T follicular helper cell (primary cell): Measurements from ENCODE around the gene DOC2A.
A peak's percentile ranks its signal among the peaks of the same experiment; 100 is the strongest.

Source experiments
- DNase-seq: peaks from one replicate; pipeline ENCODE4 v3.0.0-alpha.2; 2020; ENCODE audit warnings: low read depth

The DOC2A gene

DNA sequence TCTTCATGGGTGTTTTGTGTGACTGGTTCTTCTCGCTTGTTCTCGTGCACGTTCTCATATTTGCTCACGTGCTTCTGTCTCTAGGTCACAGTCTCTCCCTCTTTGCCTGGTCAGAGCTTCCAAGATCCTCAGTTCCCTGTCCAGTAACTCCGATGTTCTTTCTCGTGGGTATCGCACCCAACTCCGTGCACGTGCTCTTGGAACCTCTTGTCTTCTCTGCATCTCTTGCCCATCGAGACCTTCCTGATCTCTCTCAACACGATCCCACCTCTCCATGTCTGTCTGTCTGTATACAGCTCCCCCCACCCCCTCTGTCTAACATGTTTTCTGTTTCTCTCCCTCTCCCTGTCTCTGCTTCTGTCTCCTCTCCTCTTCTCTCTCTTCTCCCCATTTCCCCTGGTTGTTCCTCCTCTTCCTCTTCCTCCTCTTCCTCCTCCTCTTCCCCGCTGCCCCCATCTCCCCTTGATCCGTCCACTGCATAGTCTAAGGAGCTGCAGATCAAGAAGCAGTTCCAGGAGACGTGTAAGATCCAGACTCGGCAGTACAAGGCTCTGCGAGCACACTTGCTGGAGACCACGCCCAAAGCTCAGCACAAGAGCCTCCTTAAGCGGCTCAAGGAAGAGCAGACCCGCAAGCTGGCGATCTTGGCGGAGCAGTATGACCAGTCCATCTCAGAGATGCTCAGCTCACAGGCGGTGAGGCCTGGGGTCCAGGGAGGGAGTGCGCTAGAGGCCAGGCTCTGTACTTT, 21.5 kb downstream of the DOC2A start:
- no peak for DNase-seq

DNA sequence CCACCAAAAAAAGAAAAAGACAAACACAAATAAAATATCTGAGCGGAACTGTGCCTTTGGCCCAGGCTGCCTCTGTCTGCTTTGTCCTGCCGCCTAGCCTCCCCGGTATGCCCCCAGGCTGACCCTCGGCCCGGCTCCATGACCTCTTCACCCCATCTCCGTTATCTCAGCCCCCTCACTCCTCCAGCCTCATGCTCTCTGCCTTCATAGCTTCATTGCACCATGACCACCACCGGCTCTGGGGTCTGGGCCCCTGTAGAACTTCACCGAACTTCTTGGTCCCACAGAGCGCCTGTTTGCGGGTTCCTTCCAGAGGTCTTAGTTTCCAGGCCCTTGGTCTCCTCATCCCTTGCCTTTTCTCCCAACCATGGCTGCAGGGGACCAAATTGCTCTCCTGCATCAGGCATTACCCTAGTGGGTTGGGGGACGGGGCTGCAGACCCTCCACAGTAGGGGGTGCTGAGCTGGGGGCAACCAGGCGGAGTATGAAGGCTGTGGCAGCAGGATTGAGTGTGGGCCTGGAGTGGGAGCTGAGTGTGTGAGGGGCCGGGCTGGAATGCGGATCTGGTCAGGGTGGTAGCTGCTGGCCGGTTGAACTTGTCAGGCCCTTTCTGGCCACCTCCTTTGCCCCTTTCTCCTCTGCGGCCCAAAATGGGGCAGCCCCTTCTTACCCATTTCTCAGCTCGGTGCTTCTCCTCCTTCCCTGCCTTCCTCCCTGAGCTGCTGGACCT, 22.3 kb downstream of the DOC2A start:
- DNase-seq, result no peak

DNA sequence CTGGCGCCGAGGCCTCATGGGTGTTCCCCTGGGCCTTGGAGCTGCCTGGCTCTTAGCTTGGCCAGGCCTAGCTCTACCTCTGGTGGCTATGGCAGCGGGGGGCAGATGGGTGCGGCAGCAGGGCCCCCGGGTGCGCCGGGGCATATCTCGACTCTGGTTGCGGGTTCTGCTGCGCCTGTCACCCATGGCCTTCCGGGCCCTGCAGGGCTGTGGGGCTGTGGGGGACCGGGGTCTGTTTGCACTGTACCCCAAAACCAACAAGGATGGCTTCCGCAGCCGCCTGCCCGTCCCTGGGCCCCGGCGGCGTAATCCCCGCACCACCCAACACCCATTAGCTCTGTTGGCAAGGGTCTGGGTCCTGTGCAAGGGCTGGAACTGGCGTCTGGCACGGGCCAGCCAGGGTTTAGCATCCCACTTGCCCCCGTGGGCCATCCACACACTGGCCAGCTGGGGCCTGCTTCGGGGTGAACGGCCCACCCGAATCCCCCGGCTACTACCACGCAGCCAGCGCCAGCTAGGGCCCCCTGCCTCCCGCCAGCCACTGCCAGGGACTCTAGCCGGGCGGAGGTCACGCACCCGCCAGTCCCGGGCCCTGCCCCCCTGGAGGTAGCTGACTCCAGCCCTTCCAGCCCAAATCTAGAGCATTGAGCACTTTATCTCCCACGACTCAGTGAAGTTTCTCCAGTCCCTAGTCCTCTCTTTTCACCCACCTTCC, 23.3 kb downstream of the DOC2A start:
- no peak for DNase-seq

DNA sequence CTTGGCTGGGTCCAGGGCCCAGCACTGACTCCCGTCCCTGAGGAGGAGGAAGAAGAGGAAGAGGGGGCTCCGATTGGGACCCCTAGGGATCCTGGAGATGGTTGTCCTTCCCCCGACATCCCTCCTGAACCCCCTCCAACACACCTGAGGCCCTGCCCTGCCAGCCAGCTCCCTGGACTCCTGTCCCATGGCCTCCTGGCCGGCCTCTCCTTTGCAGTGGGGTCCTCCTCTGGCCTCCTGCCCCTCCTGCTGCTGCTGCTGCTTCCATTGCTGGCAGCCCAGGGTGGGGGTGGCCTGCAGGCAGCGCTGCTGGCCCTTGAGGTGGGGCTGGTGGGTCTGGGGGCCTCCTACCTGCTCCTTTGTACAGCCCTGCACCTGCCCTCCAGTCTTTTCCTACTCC, 23.9 kb downstream of the DOC2A start:
- no peak for DNase-seq

DNA sequence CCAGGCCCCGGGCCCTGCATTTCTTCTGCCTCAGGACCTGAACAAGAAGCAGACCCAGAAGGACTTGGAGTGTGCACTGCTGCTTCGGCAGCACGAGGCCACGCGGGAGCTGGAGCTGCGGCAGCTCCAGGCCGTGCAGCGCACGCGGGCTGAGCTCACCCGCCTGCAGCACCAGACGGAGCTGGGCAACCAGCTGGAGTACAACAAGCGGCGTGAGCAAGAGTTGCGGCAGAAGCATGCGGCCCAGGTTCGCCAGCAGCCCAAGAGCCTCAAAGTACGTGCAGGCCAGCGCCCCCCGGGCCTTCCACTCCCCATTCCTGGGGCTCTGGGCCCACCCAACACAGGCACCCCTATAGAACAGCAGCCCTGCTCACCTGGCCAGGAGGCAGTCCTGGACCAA, 24.6 kb downstream of the DOC2A start:
- no peak for DNase-seq

DNA sequence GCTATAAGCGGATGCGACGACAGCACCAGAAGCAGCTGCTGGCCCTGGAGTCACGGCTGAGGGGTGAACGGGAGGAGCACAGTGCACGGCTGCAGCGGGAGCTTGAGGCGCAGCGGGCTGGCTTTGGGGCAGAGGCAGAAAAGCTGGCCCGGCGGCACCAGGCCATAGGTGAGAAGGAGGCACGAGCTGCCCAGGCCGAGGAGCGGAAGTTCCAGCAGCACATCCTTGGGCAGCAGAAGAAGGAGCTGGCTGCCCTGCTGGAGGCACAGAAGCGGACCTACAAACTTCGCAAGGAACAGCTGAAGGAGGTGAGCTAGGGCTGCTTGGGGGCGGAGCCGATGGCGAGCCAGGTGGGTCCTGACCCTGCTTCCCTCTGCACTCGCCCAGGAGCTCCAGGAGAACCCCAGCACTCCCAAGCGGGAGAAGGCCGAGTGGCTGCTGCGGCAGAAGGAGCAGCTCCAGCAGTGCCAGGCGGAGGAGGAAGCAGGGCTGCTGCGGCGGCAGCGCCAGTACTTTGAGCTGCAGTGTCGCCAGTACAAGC, 25.5 kb downstream of the DOC2A start:
- DNase-seq, result no peak

DNA sequence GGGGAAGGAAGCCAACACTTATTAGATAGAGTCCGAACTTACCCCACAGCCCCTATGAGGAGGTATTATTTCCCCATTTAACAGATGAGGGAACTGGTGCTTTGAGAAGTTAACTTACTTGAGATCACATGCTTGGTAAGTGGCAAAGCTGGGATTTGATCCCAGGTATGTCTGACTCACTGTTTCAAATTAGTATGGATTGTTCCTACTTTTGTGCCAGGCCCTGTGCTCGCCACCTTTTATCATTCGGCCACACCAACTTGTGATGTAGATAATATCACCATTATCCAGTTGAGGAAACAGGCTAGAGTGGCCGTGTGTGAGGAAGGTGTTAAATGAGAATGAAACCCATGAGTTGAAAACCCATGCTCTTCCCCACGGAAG, 26.1 kb downstream of the DOC2A start:
- no peak for DNase-seq

DNA sequence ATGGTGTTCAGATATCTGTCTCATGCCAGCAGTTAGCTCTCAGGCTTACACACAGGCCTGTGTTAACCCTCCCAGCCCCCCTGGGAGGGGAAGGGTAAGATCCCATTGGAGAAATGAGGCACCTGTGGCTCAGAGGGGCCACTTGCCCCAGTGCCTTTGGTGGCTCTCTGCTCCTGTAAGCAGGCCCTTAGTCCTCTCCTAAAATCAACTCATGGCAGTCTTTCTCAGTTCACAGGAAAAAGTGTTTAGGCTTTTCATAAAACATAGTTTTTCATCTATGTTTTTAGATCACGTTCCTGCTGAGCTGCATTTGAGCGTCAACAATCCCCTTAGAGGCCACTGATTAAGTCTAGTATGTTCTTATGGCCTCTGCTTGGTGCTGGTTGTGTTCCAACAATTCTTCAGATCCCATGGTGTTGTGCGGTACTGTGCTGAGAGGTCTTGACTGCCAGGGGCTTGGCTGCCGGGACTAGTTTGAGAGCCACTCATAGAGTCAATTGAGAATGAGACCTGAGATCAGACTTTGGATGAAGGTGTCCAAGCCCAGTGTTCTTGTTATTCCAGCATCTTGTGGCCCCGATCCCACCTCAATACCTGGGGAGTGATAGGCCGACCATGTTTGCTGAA, 26.6 kb downstream of the DOC2A start:
- no peak for DNase-seq

DNA sequence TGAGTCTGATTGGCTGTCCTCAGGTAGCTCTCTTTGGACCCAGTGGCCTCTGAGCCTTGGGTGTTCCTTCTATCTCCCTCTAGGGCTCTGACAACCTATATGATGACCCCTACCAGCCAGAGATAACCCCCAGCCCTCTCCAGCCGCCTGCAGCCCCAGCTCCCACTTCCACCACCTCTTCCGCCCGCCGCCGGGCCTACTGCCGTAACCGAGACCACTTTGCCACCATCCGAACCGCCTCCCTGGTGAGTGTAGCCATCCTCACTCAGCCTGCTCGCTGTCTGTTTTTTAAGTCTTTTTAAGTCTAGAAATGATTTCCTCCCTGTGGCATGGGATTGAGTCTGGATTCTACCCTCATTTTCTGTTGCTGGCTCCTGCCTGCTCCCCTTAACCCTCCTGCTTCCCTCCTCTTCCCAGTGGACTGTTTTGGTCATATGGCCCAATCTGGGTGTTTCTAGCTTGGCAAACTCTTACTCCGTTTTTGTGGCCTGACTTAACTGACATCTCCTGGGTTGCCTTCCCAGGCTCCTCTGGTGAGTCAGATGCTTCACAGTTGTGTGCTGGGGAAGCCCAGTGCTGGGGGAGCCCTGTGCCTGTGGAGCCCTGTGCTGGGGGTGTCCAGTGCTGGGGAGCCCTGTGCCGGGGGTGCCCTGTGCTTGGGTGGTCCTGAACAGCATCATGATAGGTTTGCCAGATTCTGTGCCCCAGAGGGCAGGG, 27.2 kb downstream of the DOC2A start:
- no peak for DNase-seq

DNA sequence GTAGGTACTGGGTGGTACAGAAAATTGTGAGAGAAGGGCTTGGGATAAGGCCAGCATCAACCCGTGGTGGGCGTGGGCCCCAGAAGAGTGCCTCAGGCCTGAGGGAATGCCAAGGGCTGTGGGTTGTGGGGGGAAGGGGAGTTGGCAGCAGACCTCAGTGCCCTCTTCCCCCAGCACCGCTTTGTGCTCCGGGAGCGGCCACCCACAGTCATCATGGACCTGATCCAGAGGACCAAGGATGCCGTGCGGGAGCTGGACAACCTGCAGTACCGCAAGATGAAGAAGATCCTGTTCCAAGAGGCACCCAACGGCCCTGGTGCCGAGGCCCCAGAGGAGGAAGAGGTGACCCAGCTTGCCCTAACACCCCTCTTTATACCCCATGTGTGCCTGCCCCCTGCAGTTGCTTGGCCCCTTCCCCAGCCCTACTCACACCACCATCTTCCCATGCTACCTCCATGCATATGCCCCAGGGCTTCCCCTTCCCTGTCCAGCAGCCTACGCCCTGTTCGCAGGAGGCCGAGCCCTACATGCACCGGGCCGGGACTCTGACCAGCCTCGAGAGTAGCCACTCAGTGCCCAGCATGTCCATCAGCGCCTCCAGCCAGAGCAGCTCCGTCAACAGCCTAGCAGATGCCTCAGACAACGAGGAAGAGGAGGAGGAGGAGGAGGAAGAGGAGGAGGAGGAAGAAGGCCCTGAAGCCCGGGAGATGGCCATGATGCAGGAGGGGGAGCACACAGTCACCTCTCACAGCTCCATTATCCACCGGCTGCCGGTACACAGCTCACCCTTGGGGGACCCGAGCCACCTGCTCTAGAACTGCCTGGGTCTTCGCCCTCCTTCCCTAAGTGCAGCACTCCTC, 28.0 kb downstream of the DOC2A start:
- no peak for DNase-seq

DNA sequence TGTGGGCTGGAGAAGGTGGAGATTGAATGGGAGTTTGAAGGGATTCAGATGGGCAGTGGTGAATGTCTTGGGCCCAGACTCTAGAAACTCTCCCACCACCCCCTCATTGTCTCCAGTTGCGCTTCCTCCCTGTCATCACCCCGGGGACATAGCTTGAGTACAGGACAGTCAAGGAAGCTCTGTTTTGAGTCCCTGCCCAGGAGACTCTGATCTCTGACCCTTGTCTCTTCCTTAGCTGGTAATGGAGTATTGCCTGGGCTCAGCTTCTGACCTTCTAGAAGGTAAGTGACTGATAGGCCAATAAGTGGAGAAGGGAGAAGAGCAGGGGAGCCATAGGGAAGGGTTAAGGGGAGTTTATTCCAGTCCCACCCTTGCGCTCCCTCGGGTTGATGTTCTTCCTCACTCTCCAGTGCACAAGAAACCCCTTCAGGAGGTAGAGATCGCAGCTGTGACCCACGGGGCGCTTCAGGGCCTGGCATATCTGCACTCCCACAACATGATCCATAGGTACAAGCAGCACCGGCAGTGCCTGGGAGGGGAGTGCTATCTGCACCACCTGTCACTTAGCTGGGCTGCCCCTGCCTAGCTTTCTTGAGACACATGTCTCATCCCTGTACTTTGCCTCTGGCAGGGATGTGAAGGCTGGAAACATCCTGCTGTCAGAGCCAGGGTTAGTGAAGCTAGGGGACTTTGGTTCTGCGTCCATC, 32.1 kb downstream of the DOC2A start:
- no peak for DNase-seq

DNA sequence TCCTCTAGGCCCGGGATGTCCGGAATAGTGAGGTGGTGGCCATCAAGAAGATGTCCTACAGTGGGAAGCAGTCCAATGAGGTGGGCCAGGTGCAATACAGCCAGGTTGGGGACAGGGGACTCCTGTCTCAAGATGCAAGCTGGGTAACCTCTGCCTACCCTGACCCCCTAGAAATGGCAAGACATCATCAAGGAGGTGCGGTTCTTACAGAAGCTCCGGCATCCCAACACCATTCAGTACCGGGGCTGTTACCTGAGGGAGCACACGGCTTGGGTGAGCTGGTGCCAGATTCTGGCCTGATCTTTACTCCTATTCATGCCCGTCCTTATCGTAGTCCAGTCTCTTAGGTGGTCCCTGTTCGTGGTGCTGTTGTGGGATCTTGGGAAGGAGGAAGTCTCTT, 32.7 kb downstream of the DOC2A start:
- no peak for DNase-seq

DNA sequence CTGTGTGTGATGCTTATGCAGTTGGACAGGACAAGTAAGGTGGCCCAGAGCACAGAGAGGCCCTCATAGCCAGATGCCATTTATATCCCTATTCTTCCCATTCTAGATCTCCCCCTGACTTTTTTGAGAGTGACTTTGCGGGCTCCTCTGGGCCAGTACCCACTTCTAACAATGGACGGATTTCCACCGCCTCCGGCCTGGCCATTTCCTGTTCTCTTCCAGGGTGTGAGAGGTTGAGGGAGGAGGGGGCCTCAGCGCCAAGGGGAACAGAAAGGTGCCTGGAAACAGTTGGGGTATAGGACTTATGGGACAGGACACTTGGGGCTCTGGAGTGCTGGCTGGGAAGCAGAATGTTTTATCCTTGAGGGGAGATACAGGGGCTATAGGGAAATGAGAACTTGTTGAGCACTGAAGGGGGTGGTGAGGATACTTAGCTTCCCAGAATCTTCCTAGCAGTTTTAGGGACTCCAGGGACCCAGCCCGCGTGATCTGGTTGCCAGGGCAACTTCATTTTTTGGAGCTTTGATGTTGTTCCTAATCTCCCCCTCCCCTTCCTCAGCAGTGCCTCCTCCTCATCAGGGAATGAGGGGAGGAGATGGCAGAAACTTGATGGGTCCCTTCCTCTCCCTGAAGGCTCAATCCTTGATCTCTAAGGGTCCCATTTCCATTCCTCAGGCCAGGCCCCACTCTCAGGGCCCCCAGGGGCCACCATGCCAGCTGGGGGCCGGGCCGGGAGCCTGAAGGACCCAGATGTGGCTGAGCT, 33.6 kb downstream of the DOC2A start:
- no peak for DNase-seq

DNA sequence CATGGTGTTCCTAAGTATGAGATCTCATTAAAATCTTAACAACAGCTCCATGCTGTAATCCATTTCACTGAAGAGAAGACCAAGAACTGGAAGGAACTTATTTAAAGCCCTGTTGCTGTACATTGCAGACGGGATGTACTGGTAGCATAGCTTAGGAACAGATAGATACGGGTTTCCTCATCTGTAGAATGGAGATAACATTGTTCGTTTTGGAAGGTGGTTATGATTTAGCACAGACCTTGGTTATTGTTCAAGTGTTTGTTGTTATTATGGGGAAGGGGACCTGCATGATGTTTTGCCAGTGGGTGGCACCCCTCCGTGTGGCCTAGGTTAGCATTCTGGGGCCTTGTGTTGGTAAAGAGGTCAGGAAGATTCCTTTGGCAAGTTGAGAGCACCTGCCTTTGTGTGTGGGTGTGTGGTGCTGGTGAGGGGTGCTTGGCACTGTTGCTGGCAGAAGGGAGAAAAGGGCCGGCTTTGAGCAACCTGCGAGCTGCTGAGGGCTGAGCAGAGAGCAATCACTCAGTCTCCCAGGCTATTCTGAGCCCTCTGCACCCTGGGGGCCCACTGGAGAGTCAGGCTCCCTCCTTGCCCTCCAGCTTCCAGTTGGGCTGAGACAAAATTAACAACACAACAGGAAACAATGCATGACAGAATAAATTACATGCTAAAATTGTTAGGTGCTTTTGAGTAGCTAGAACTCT, 34.9 kb downstream of the DOC2A start:
- DNase-seq, result no peak

DNA sequence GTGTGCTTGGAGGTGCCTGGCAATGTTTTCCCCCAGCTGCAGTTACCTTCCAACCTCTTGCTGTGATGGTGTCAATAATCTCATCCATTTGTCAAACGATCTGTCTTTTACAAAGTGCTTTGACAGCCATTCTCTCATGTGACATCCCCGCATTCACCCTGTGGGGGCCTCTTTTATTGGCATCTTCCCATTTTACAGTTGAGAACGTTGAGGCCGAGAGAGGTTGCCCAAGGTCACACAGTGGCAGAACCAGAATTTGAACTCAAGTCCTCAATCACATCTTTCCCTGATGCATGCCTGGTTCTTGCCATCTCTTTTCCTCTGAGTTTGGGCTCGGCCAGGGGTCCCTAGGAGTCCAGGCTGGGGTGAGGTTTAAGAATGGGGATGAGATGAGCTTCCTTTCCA, 35.7 kb downstream of the DOC2A start:
- DNase-seq, result no peak

DNA sequence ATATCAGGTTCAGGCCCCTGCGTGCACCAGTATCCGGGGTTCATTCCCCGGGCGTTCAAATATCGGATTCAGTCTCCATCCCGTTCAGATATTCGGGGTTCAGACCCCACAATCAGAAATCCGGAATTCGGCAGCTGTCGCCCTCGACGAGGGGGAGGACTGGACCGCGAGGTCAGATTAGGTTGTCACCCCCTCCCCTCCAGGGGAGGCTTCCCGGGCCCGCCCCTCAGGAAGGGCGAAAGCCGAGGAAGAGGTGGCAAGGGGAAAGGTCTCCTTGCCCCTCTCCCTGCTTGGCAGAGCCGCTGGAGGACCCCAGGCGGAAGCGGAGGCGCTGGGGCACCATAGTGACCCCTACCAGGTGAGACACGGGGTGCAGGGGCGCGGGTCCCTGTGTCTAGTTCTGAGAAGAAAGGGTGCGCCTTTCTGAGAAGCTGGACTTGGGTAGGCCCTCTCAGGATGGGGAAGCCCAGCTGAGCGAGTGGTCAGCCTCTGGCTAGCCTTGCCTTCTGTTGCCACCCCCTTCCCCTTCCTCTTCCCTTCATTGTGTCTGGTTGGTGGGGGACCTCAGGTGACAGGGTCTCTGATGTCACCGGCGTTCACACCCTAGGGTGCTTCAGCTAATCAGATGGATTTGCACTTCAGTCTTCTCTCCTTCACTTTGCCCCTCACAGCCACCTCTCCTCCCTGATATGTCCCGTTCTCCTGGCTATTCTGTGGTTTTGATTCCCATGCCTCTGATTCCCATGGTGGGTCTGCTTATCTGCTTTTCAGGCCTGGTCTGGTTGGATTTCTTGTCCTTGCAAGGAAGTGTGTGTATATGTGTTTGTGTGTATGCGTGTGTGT, 36.3 kb downstream of the DOC2A start:
- DNase-seq, result no peak

DNA sequence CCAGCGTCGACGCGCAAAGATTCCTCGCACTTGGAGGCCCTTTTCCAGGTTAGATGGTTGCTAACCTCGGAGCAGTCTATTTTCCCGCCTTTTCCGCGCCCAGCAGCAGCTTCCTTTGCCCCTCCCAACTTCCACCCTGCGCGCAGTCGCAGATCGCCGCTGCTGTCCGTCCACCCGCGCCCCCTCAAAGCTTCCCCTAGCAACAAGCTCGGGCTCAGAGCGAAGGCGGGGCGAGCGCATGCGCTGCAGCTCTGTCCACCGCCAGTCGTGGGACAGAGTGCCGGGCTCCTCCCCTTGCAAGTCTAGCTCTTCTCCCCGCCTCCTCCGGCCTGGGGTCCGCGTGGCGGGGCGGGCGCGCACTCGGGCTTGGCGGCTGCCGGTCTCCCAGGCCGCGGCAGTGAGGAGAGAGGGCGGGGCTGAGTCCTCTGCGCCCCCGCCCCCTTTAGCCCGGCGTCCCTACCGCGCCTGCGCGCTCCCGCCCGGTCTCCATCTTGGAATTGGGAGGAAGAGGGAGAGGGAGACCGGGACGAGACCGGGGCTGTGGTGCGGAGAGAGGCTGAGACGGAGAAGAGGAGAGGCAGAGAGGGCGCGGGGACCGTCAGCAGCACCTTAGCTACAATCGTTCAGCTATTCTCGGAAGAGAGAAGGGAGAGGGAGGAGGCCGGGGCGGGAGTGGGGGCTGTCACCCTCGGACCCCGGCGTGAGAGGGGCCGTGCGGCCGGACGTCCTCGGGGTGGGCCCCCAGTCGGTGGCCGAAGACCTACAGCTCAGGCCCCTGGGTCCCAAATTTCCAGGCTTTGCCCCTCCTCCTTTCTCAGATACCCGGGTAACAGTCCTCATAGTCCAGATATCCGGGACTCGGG, 37.2 kb downstream of the DOC2A start, which contains the start of gene TAOK2:
TAOK2 (plus strand) TSS at position 485 of the 863 bp plus-strand sequence. CDS start 3,905 bp downstream, outside the sequence.
- DNase-seq, result peak; percentile 86
